Endothelial cell of umbilical vein (primary cell): ENCODE measurements around the gene SCO2. TPM values are rescaled to one million over a fixed set of nuclear protein-coding genes. Genes with fewer than 3 reads are reported as not detected.

ENCODE experiments used
- BruUV-seq: library from RNA; stranded (reverse); fragments of 400-500 nt; replicated peaks from 2 replicates; lab custom pipeline; 2021; lab: Mats Ljungman, UMichigan
- CTCF ChIA-PET: fragments of 300-600, 350-600 bp; sonication (Branson Sonifier 250); formaldehyde crosslinking; loops from one replicate; lab custom pipeline; 2021; ENCODE audit warnings: antibody characterized with exemption, inconsistent platforms; lab: Charles Lee
- POLR2A ChIA-PET: fragments of 300-600, 350-600 bp; sonication (Branson Sonifier 250); formaldehyde crosslinking; loops from one replicate; lab custom pipeline; 2021; ENCODE audit warnings: antibody characterized with exemption, inconsistent platforms; lab: Charles Lee
- DNase-seq: peaks from one replicate; pipeline ENCODE4 v3.0.0-alpha.2; 2011; ENCODE audit warnings: low read depth, low spot score
- FAIRE-seq: peaks from 2 replicates; lab custom pipeline; 2011; peaks lifted over from hg19 to GRCh38; lab: Jason Lieb, UNC
- H2AFZ ChIP-seq: 2 replicates; pipeline ENCODE4 v1.6.0; 2012; ENCODE audit warnings: low read depth, low read length, control low read depth, inconsistent platforms
- H3K27ac ChIP-seq: 2 replicates; pipeline ENCODE4 v1.5.1; 2011; ENCODE audit warnings: low read depth, mild to moderate bottlenecking, control low read depth, low read length, moderate library complexity; ENCODE audit not compliant: insufficient read depth
- H3K27me3 ChIP-seq, 2 experiments: 2 replicates each; pipeline versions ENCODE4 v1.6.0 to v1.6.1; 2011; ENCODE audit warnings: low read length in 2 of 2, mixed read lengths in 1 of 2; ENCODE audit not compliant: control insufficient read depth in 2 of 2, insufficient read depth in 2 of 2
- H3K36me3 ChIP-seq, 2 experiments: 2 replicates in 1 of 2; 3 replicates in 1 of 2; pipeline ENCODE4 v1.5.1; 2011; ENCODE audit warnings: low read length in 2 of 2, mild to moderate bottlenecking in 1 of 2, moderate library complexity in 1 of 2; ENCODE audit not compliant: control insufficient read depth in 2 of 2, insufficient read depth in 2 of 2; ENCODE audit errors: extremely low read depth in 1 of 2
- H3K4me1 ChIP-seq: 3 replicates; pipeline ENCODE4 v1.5.1; 2011; ENCODE audit warnings: mild to moderate bottlenecking, low read length; ENCODE audit not compliant: control insufficient read depth, insufficient read depth; ENCODE audit errors: extremely low read depth
- H3K4me2 ChIP-seq: 2 replicates; pipeline ENCODE4 v1.6.1; 2011; ENCODE audit warnings: low read length, control low read depth, mixed read lengths; ENCODE audit not compliant: insufficient read depth
- H3K4me3 ChIP-seq, 3 experiments: fragments of 200-600 bp in 1 of 3; sonication (generic), shearing (Covaris generic) in 1 of 3; replicated peaks in 1 of 3; 2 replicates each; pipeline ENCODE4 v1.5.1; 2011 to 2016; ENCODE audit warnings: control low read depth in 3 of 3, low read length in 3 of 3, mild to moderate bottlenecking in 2 of 3, inconsistent platforms in 1 of 3, low read depth in 1 of 3, moderate library complexity in 1 of 3; ENCODE audit not compliant: insufficient read depth in 1 of 3
- H3K79me2 ChIP-seq: 2 replicates; pipeline ENCODE4 v1.6.0; 2012; ENCODE audit warnings: low read length, inconsistent platforms; ENCODE audit not compliant: control insufficient read depth, insufficient read depth
- H3K9ac ChIP-seq: replicated peaks from 2 replicates; pipeline ENCODE3; 2011; ENCODE audit warnings: low read length, control low read depth; ENCODE audit not compliant: insufficient read depth; ENCODE audit errors: extremely low read depth
- H3K9me1 ChIP-seq: replicated peaks from 3 replicates; pipeline ENCODE4 v1.6.0; 2011; ENCODE audit warnings: mild to moderate bottlenecking, low read length; ENCODE audit not compliant: control insufficient read depth, insufficient read depth; ENCODE audit errors: extremely low read depth
- H3K9me3 ChIP-seq: replicated peaks from 2 replicates; pipeline ENCODE4 v1.5.1; 2012; ENCODE audit warnings: low read length, inconsistent platforms; ENCODE audit not compliant: control insufficient read depth, insufficient read depth
- H4K20me1 ChIP-seq: replicated peaks from 2 replicates; pipeline ENCODE3; 2011; ENCODE audit warnings: mild to moderate bottlenecking, low read length; ENCODE audit not compliant: control insufficient read depth, insufficient read depth; ENCODE audit errors: extremely low read depth
- CTCF ChIP-seq, 2 donors: IDR thresholded peaks; 1 replicate in 1 of 2; 2 replicates in 1 of 2; pipeline ENCODE4 v1.5.1; 2011; ENCODE audit warnings: low read length in 2 of 2, mild to moderate bottlenecking in 2 of 2, moderate library complexity in 2 of 2, control low read depth in 1 of 2, inconsistent platforms in 1 of 2, low read depth in 1 of 2; ENCODE audit not compliant: insufficient read depth in 1 of 2; ENCODE audit errors: extremely low read depth in 1 of 2
- EZH2 ChIP-seq: IDR thresholded peaks from 2 replicates; pipeline ENCODE4 v1.6.1; 2012; ENCODE audit warnings: borderline replicate concordance, low read depth, mild to moderate bottlenecking, moderate library complexity, low read length, inconsistent platforms; ENCODE audit not compliant: severe bottlenecking
- FOS ChIP-seq: IDR thresholded peaks from 2 replicates; pipeline ENCODE4 v1.6.1; 2011; ENCODE audit warnings: mild to moderate bottlenecking, low read length, moderate library complexity, borderline replicate concordance; ENCODE audit not compliant: insufficient read depth
- GATA2 ChIP-seq: IDR thresholded peaks from 2 replicates; pipeline ENCODE4 v1.7.0; 2011; ENCODE audit warnings: low read depth, mild to moderate bottlenecking, moderate library complexity, mixed read lengths, low read length; ENCODE audit not compliant: insufficient read length, insufficient read depth
- JUN ChIP-seq: IDR thresholded peaks from 2 replicates; pipeline ENCODE4 v1.6.1; 2011; ENCODE audit warnings: borderline replicate concordance, low read depth; ENCODE audit not compliant: insufficient read length, insufficient read depth
- MAX ChIP-seq: IDR thresholded peaks from 2 replicates; pipeline ENCODE4 v1.6.1; 2011; ENCODE audit not compliant: insufficient read depth, insufficient read length
- MYC ChIP-seq: IDR thresholded peaks from one replicate; pipeline ENCODE4 v1.6.1; 2011; ENCODE audit warnings: mild to moderate bottlenecking, low read depth, low read length
- POLR2A ChIP-seq: IDR thresholded peaks from 2 replicates; pipeline ENCODE4 v1.6.1; 2012; ENCODE audit warnings: low read depth, mild to moderate bottlenecking, control low read depth, low read length
- POLR2AphosphoS5 ChIP-seq: IDR thresholded peaks from 2 replicates; pipeline ENCODE4 v1.6.1; 2012; ENCODE audit warnings: low read depth, mild to moderate bottlenecking, control low read depth, low read length, moderate library complexity; ENCODE audit not compliant: insufficient read depth
- dilution Hi-C: fragments of 300-500 bp; cut with MboI; formaldehyde crosslinking; loops from one replicate; pipeline ENCODE4 v1.15.0; 2019; ENCODE audit warnings: low sequenced_read_pairs; ENCODE audit not compliant: extremely low pct_ligation_motif_present
- intact Hi-C: fragments of 100-400 bp; cut with micrococcal nuclease; formaldehyde crosslinking; loops from one replicate; pipeline ENCODE4 v1.10.0; 2022
- polyA plus RNA-seq, 4 experiments: library from polyadenylated mRNA; depleted of rRNA in 3 of 4; stranded (reverse) in 3 of 4; unstranded in 1 of 4; fragments of >200 nt; gene quantifications; 2 replicates each; pipeline versions ENCODE4 v1.2.1 to v1.2.3, GENCODE V29; 2011 to 2012; ENCODE audit warnings: missing spikeins in 1 of 4
- total RNA-seq: library from RNA; stranded (reverse); gene quantifications from 2 replicates; pipeline ENCODE4 v1.2.3, GENCODE V29; 2021

The SCO2 gene
- total and polyA plus RNA-seq, 2 donors (not counting 3 experiments of a cell fraction or from before 2014, with no cell fraction given) = 3.5 to 3.7 TPM

GRCh38 chr22:50573491-50574382 lies 48.3 kb upstream of the SCO2 start:
- Histone ChIP-seq H2AFZ (no peak overlapping the region), H3K4me2 (no peak overlapping the region), H3K36me3 (no peaks in the 10 kb centered on the region), H4K20me1 (no peaks in the 10 kb centered on the region), H3K27me3 (no peaks in the 10 kb centered on the region), H3K9me3 (no peaks in the 10 kb centered on the region), H3K4me3 (no peak overlapping the region), H3K9me1 (no peaks in the 10 kb centered on the region), H3K9ac (no peak overlapping the region), H3K79me2 (no peaks in the 10 kb centered on the region), H3K27ac (no peak overlapping the region), H3K4me1 (no peaks in the 10 kb centered on the region)
- no peak for DNase-seq
- no peak for FAIRE-seq
- CTCF ChIA-PET = interaction anchor here (1.0 to 5.2 kb wide), 6 partner anchors 11 to 118 kb away, joined by 5 to 91 read pairs (median 8); partner anchors contain the start of gene SYCE3
- POLR2A ChIA-PET = no interaction called here
- no TSS peak for BruUV-seq
- TF ChIP-seq JUN = no peak
- TF ChIP-seq POLR2A = no peak
- no peak for TF ChIP-seq MYC
- TF ChIP-seq POLR2AphosphoS5 = no peak
- no peak for TF ChIP-seq FOS
- no peak for TF ChIP-seq MAX
- TF ChIP-seq EZH2 = no peak
- no peak for TF ChIP-seq GATA2
- no peak for TF ChIP-seq CTCF (IDR thresholded peaks at IDR 0.05; ENCODE audit: extremely low read depth in 1 of 2, insufficient read depth in 1 of 2, low read depth in 1 of 2, low read length in 2 of 2)
- intact Hi-C loops = no loop called here
- dilution Hi-C loops = no loop called here
